Measurements from ENCODE around the gene SETD1A.
A peak's percentile ranks its signal among the peaks of the same experiment; 100 is the strongest.

SETD1A gene

DNA sequence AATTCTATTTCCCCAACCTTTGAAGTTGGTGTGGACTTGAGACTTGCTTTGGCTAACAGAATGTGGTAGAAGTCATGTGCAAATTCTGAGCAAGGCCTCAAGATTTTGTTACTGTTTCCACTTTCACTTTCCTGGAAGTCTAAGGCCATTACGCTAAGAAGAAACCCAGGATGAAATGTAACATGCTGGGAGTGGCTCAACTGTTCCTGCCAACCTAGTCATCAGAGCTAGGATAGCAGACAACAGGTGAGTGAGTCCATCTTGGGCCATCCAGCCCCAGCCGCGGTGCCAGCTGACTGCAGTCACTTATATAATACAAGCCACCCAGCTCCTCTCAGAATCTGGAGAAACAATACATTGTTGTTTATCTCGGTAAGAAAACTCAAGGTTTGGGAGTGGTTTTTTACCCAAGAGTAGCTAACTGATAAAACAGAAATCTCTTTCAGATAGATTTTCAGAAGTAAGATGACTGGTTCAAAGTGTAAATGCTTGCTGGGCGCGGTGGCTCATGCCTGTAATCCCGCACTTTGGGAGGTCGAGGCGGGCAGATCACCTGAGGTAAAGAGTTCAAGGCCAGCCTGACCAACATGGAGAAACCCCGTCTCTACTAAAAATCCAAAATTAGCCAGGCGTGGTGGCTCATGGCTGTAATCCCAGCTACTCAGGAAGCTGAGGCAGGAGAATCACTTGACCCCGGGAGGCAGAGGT, 65.1 kb downstream of the SETD1A start:
- DNase-seq (ENCODE audit: low spot score), result no peak

DNA sequence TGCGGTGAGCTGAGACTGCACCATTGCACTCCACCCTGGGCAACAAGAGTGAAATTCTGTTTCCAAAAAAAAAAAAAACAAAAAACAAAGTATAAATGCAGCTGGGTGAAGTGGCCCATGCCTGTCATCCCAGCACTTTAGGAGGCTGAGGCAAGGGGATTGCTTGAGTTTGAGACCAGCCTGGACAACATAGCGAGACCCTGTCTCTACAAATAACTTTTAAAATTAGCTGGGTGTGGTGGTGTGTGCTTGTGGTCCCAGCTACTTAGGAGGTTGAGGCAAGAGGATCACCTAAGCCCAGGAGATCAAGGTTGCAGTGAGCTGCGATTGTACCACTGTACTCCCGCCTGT, 65.7 kb downstream of the SETD1A start:
- no peak for DNase-seq (ENCODE audit: low spot score)

DNA sequence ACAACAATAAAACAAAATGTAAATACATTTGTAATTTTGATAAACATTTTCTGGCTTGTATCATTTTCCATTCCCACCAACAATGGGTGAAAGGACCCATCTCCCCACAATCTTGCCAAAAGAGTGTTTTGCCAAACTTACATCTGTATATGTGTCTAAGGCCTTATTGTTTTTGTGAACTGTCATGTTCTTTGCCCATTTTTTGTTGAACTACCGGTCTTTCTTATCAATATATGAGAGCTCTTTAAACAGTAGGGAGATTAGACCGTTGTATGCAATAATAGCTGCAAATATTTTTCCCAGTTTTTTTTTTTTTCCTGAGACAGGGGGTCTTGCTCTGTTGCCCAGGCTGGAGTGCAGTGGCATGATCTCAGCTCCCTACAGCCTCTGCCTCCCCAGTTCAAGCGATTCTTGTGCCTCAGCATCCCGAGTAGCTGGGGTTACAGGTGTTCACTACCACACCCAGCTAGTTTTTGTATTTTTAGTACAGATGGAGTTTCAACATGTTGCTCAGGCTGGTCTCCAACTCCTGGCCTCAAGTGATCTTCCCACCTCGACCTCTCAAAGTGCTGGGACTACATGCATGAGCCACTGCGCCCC, 66.2 kb downstream of the SETD1A start:
- DNase-seq (ENCODE audit: low spot score), result no peak

GRCh38 chr16:31025339-31025738, 67.8 kb downstream of the SETD1A start:
- no peak for DNase-seq (ENCODE audit: low spot score)

- no peak for DNase-seq (ENCODE audit: low spot score)
These were observed 71.7 kb downstream of the SETD1A start for GRCh38 chr16:31029272-31029671.

GRCh38 chr16:31031276-31031675, 73.7 kb downstream of the SETD1A start:
- DNase-seq (ENCODE audit: low spot score), result no peak

DNA sequence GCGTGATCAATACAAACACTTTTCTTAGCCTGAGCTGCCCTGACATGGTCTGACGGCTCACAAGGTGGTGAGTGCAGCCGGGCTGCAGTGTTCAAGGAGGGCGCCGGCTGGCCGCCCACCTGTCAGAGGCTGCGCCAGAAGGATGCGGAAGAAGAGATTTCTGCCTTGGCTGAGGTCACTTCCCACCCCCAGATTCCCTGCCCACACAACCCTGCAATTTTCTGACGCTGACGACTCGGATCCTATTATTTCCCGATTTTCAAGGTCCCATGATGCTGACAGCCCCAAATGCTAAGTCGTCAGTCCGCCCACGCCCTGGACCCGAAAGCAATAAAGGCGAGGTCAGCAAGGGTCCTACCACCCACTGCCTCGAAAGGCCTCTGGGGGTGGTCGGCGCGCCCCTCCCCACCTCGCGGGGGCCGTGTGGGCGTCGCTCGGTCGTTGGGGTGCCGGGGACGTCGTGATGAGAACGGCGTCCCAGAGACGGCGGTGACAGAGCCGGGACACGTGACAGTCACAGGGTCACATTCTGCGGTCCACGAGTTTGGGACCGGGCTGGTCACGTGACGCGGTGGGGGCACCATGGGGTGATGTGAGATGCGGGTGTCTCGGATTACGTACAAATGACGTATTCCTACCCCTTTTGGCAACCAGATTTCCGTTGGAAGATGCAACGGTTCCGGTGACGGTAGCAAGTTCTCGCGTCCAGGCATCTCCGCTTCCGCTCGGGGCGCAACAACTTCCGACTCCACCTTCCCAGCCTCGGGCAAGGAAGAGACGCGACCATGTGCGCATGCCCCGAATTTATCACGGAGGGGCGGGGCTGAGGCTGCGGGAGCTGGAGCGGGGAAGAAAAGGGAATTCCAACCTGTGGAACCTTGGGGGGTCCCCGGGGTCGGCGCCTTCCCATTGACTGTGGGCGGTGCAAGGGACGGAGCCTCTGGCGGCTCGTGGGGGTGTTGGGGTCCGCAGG, 75.5 kb downstream of the SETD1A start, which contains the start of gene STX4:
Gene STX4 (plus strand): TSS at position 823 of the 973 bp plus-strand sequence. CDS start 248 bp downstream, outside the sequence.
- peak; percentile 97 for DNase-seq (ENCODE audit: low spot score)

DNA sequence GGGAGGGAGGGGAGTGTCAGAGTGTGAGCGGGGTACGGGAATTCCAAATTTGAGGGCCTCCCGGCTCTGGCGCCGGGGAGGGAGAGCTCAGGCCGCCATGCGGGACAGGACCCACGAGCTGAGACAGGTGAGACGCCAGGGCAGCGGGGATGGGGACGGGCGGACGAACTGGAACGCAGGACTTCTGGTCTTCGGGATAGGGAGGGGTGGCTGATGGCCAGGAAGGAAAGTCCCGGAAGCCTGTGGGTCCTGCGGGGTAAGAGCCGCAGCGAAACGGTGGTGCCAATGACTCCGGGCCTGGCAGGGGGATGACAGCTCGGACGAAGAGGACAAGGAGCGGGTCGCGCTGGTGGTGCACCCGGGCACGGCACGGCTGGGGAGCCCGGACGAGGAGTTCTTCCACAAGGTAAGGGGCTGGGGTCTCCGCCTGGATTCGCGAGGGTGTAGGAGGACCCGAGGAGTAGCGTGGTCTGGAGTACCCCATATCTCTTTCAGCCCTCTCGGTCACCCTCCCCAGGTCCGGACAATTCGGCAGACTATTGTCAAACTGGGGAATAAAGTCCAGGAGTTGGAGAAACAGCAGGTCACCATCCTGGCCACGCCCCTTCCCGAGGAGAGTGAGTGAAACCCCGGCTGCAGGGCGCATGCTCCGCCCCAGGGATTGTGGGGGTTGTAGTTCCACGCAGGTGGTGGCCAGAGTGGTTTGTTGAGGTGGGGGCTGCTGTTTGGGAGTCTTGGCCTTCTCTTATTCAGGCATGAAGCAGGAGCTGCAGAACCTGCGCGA, 76.3 kb downstream of the SETD1A start:
- peak; percentile 88 for DNase-seq (ENCODE audit: low spot score)

Measured in ecto neural progenitor cell (in vitro differentiated cells).